Measurements from ENCODE around the gene FAM124B. TPM values are rescaled to one million over a fixed set of nuclear protein-coding genes. Genes with fewer than 3 reads are reported as not detected.

FAM124B gene
- total RNA-seq, 4 donors from 2014 or later = 0.38 to 2.7 (median 1.2) TPM

DNA sequence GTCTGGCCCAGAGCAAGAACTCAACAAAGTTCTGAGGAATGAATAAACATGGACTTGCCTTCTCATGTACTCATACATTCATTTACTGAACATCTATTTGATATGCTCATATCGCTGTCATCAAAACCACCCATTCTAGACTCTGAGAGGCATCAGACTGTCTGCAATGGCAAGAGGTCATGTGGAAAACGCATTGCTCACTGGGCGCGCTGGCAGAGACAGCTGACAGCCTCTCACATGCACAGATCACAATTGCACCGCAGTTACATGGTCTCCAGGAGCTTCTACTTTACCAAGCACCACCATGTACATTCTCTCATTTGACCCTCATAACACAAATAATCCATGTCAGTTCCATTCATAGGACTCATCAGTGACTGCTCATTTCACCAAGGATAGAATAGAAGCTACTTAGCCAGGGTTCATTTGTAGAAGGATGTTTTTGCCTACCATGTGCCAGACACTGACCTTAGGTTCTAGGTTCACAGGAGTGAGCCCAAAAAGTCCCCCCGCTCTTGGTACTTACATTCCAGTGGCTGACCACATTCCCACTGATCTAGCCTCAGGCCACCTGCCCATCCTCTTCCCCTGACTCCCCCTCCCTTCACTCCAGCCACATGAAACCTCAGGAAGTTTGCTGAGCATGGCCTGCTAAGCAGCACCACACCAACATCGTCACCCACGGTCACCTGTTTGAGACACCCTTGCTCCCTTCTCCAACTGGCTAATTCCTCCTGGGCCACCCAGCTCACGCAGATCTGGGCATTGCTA, 6.1 kb downstream of the FAM124B start:
- 81 to 86% methylated on average over 9 of the region's 9 CpGs for WGBS, 2 donors
- no peaks in the 10 kb centered on the region for H3K4me1 ChIP-seq
- H3K4me3 ChIP-seq = no peak overlapping the region
- H3K36me3 ChIP-seq = no peaks in the 10 kb centered on the region
- no peaks in the 10 kb centered on the region for H3K9me3 ChIP-seq
- no peak overlapping the region for H3K27ac ChIP-seq
- no peaks in the 10 kb centered on the region for H3K27me3 ChIP-seq
- intact Hi-C loops (cut with DNase I) = no loop called here
- no peak for TF ChIP-seq POLR2A (IDR thresholded peaks at IDR 0.05)
- DNase-seq = no peak

DNA sequence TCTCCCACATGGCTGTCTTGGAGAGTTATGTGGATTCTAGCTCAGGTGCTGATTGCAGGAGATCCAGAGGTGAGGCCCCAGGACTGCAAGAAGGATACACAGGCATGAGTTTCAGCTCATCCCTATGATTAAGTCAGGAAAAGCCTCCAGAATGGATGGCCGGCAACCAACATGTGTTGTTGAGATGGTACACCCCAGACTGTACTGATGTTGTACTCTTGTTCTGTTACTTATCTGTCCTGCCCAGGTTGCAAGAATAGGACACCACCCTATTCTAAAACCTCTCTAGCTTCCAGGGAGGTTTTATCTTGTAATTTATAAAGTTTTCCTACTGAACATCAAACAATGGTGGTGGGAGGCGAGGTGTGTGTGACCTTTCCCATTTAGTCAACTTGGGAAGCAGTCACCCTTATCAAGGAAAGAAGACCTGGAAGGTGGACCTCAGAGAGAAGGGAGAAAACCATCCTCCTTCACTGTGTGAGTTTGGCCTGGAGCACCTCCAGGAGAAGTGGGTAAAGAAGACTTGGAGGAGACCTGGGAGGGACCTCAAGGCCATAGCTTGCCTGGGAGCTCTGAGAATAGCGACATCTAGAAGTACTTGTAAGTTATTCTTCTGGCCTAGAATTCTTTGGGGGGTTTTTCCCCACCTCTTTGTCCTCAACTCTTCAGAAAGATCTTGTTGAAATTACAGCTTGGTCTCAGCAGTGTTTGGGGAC, 8.6 kb downstream of the FAM124B start:
- H3K9me3 ChIP-seq = no peaks in the 10 kb centered on the region
- H3K4me1 ChIP-seq = no peaks in the 10 kb centered on the region
- TF ChIP-seq POLR2A (IDR thresholded peaks at IDR 0.05) = no peak
- TF ChIP-seq, protein P1, sequence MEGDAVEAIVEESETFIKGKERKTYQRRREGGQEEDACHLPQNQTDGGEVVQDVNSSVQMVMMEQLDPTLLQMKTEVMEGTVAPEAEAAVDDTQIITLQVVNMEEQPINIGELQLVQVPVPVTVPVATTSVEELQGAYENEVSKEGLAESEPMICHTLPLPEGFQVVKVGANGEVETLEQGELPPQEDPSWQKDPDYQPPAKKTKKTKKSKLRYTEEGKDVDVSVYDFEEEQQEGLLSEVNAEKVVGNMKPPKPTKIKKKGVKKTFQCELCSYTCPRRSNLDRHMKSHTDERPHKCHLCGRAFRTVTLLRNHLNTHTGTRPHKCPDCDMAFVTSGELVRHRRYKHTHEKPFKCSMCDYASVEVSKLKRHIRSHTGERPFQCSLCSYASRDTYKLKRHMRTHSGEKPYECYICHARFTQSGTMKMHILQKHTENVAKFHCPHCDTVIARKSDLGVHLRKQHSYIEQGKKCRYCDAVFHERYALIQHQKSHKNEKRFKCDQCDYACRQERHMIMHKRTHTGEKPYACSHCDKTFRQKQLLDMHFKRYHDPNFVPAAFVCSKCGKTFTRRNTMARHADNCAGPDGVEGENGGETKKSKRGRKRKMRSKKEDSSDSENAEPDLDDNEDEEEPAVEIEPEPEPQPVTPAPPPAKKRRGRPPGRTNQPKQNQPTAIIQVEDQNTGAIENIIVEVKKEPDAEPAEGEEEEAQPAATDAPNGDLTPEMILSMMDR (IDR thresholded peaks at IDR 0.05) = no peak
- H3K27me3 ChIP-seq = no peaks in the 10 kb centered on the region
- H3K27ac ChIP-seq = no peak overlapping the region
- intact Hi-C loops (cut with DNase I) = no loop called here
- no peak overlapping the region for H3K4me3 ChIP-seq
- no peaks in the 10 kb centered on the region for H3K36me3 ChIP-seq
- DNase-seq = no peak
- WGBS, 2 donors = 89 to 91% methylated on average over 3 of the region's 3 CpGs

DNA sequence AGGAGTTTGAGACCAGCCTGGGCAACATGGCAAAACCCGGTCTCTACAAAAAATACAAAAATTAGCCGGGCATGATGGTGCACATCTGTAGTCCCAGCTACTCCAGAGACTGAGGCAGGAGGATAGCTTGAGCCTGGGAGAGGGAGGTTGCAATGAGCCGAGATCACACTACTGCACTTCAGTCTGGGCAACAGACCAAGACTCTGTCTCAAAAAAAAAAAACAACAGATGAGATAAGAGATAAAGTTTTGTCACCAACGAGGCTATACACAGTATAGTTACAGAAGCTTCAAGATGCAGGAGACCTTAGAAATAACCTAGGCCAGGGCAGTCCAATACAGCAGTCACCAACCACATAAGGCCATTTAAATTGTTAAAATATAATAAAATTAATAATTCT, 9.4 kb downstream of the FAM124B start:
- no peaks in the 10 kb centered on the region for H3K36me3 ChIP-seq

DNA sequence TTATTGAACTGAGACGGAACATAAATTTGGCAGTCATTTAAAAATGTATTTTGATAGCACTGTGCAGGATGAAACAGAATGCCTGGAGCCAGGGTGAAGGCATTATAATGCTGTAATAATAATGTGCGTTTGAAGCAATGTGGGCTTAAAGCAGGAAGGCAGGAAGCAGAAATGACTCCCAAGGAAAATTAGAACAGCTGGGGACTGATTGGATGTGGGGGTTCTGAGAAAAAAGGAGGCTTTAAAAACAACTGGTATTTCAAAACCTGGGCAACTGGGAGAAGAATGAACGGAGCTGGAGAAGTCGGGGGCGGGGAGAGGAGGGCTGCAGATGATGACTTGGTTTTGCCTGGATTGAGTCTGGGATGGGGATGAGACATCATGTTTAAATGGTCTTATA, 12.6 kb downstream of the FAM124B start:
- H3K9me3 ChIP-seq = no peaks in the 10 kb centered on the region
- intact Hi-C loops (cut with DNase I) = no loop called here
- 69 to 70% methylated on average over 5 of the region's 5 CpGs for WGBS, 2 donors
- DNase-seq = no peak
- TF ChIP-seq, protein P1 (IDR thresholded peaks at IDR 0.05) = no peak
- TF ChIP-seq POLR2A (IDR thresholded peaks at IDR 0.05) = no peak
- no peak overlapping the region for H3K4me3 ChIP-seq
- no peaks in the 10 kb centered on the region for H3K4me1 ChIP-seq
- no peak overlapping the region for H3K27ac ChIP-seq
- H3K27me3 ChIP-seq = no peaks in the 10 kb centered on the region
- H3K36me3 ChIP-seq = no peaks in the 10 kb centered on the region

More for the DNA sequence above, 9.4 kb downstream of the FAM124B start:
- no peak for TF ChIP-seq POLR2A (IDR thresholded peaks at IDR 0.05)
- TF ChIP-seq, protein P1 (IDR thresholded peaks at IDR 0.05) = no peak
- Histone ChIP-seq H3K27me3 (no peaks in the 10 kb centered on the region), H3K4me1 (no peaks in the 10 kb centered on the region), H3K9me3 (no peaks in the 10 kb centered on the region), H3K27ac (no peak overlapping the region), H3K4me3 (no peak overlapping the region)
- 62 to 76% methylated on average over 4 of the region's 4 CpGs for WGBS, 2 donors
- DNase-seq = no peak
- intact Hi-C loops (cut with DNase I) = no loop called here

DNA sequence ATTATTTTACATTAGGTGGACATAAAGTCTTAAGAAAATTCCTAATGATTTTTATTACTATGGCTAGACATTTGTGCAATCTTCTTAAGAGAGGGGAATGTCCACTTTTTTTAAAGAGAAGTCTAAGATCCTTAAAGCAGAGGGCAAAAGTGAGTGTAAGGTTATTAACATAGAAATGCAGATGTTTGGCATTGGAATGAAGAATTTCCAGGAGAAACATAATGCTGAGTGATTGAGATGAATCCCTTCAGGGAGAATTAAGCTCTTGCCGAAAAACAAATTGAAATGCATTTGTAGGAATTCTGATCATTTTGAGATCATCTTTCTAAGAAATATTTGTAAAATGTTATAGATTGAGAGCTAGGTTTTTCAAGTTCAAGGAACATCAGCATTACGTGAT, 15.0 kb downstream of the FAM124B start:
- no peak for TF ChIP-seq POLR2A (IDR thresholded peaks at IDR 0.05)
- TF ChIP-seq, protein P1 (IDR thresholded peaks at IDR 0.05) = no peak
- 79 to 87% methylated on average over 2 of the region's 2 CpGs for WGBS, 2 donors
- Histone ChIP-seq H3K36me3 (no peaks in the 10 kb centered on the region), H3K27ac (no peak overlapping the region), H3K4me3 (no peak overlapping the region), H3K27me3 (no peaks in the 10 kb centered on the region), H3K9me3 (no peaks in the 10 kb centered on the region), H3K4me1 (no peaks in the 10 kb centered on the region)
- intact Hi-C loops (cut with DNase I) = no loop called here
- no peak for DNase-seq

All from esophagus squamous epithelium (tissue), 5 donors.